Measurements from ENCODE around the gene PAX5. TPM values are rescaled to one million over a fixed set of nuclear protein-coding genes. Genes with fewer than 3 reads are reported as not detected.
A peak's percentile ranks its signal among the peaks of the same experiment; 100 is the strongest.
"Not testable (repeated sequence)": the region's sequence is repeated elsewhere in the genome, so short reads cannot be mapped to it uniquely, and the experiment has no call there.

Gene PAX5
- 1.3 TPM for total RNA-seq (ENCODE audit: unreplicated experiment)
- long read RNA-seq: 0 reads

- Mint-ChIP-seq H3K9me3 (ENCODE audit: unreplicated experiment) (no peaks in the 10 kb centered on the region), H3K36me3 (ENCODE audit: low read depth, unreplicated experiment) (peaks cover 6% of the 10 kb centered on the region), H3K27ac (ENCODE audit: unreplicated experiment) (no peak within 1 kb of the TSS), H3K4me3 (ENCODE audit: unreplicated experiment) (peak within 1 kb of the TSS; percentile 12), H3K27me3 (ENCODE audit: unreplicated experiment) (peaks cover 31% of the 10 kb centered on the region), H3K4me1 (ENCODE audit: unreplicated experiment) (peaks cover 33% of the 10 kb centered on the region)
- DNase-seq (ENCODE audit: low spot score): no peak
- TF ChIP-seq CTCF (IDR thresholded peaks at IDR 0.05; ENCODE audit: unreplicated experiment): no peak
Observed at GRCh38 chr9:37033682-37034304, at the start of gene PAX5. Gene PAX5 (minus strand): TSS chr9:37034268. CDS start chr9:37034031, 237 bp downstream.

- H3K9me3 Mint-ChIP-seq (ENCODE audit: unreplicated experiment): no peaks in the 10 kb centered on the region
- no peaks in the 10 kb centered on the region for H3K27me3 Mint-ChIP-seq (ENCODE audit: unreplicated experiment)
- peaks cover 4% of the 10 kb centered on the region for H3K36me3 Mint-ChIP-seq (ENCODE audit: low read depth, unreplicated experiment)
- no peak for DNase-seq (ENCODE audit: low spot score)
- no peak overlapping the region for H3K27ac Mint-ChIP-seq (ENCODE audit: unreplicated experiment)
- H3K4me1 Mint-ChIP-seq (ENCODE audit: unreplicated experiment): no peaks in the 10 kb centered on the region
- TF ChIP-seq CTCF (IDR thresholded peaks at IDR 0.05; ENCODE audit: unreplicated experiment): no peak
- no peak overlapping the region for H3K4me3 Mint-ChIP-seq (ENCODE audit: unreplicated experiment)
Observed at GRCh38 chr9:37083654-37084053, 49.6 kb upstream of the PAX5 start.

- Mint-ChIP-seq H3K27me3 (ENCODE audit: unreplicated experiment) (no peaks in the 10 kb centered on the region), H3K4me1 (ENCODE audit: unreplicated experiment) (no peaks in the 10 kb centered on the region), H3K4me3 (ENCODE audit: unreplicated experiment) (no peak overlapping the region), H3K36me3 (ENCODE audit: low read depth, unreplicated experiment) (peaks cover 4% of the 10 kb centered on the region), H3K9me3 (ENCODE audit: unreplicated experiment) (no peaks in the 10 kb centered on the region), H3K27ac (ENCODE audit: unreplicated experiment) (no peak overlapping the region)
- no peak for DNase-seq (ENCODE audit: low spot score)
- no peak for TF ChIP-seq CTCF (IDR thresholded peaks at IDR 0.05; ENCODE audit: unreplicated experiment)
Observed at GRCh38 chr9:37082214-37082765, 48.2 kb upstream of the PAX5 start.

- not testable (repeated sequence) for H3K4me1 Mint-ChIP-seq (ENCODE audit: unreplicated experiment); H3K27ac Mint-ChIP-seq (ENCODE audit: unreplicated experiment); H3K9me3 Mint-ChIP-seq (ENCODE audit: unreplicated experiment); H3K36me3 Mint-ChIP-seq (ENCODE audit: low read depth, unreplicated experiment); H3K27me3 Mint-ChIP-seq (ENCODE audit: unreplicated experiment); DNase-seq (ENCODE audit: low spot score); H3K4me3 Mint-ChIP-seq (ENCODE audit: unreplicated experiment)
Observed at GRCh38 chr9:37081507-37081906, 47.4 kb upstream of the PAX5 start.

- H3K36me3 Mint-ChIP-seq (ENCODE audit: low read depth, unreplicated experiment); H3K4me1 Mint-ChIP-seq (ENCODE audit: unreplicated experiment); H3K9me3 Mint-ChIP-seq (ENCODE audit: unreplicated experiment); H3K27me3 Mint-ChIP-seq (ENCODE audit: unreplicated experiment): not testable (repeated sequence)
- Mint-ChIP-seq H3K27ac (ENCODE audit: unreplicated experiment) (peak overlapping the region; percentile 8), H3K4me3 (ENCODE audit: unreplicated experiment) (peak overlapping the region; percentile 94)
- peak; percentile 18 for DNase-seq (ENCODE audit: low spot score)
Observed at GRCh38 chr9:37080165-37080628, 46.1 kb upstream of the PAX5 start.

All from endothelial cell (in vitro differentiated cells).